ENCODE results near the gene MAGI3.

DNA sequence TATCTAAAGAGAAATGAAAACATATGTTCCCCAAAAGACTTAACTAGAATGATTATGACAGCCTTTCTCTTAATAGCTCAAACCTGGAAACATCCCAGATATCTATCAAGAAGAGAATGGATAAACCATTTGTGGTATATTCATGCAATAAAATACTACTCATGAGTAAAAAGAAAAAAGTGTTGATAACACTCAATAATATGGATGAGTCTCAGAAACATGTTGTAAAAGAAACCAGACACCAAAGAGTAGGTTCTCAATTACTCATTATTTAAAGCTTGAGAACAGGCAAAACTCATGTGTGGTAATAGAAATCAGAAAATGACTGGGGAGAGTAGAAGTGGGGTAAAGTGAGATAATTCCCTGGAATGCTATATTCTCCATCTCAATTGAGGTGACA, 214.8 kb downstream of the MAGI3 start:
- TF ChIP-seq CTCF (IDR thresholded peaks at IDR 0.05; ENCODE audit: low read depth, low read length): no peak
- no peak for TF ChIP-seq POLR2A (IDR thresholded peaks at IDR 0.05; ENCODE audit: extremely low read depth, insufficient read length)
- TF ChIP-seq, protein P1, sequence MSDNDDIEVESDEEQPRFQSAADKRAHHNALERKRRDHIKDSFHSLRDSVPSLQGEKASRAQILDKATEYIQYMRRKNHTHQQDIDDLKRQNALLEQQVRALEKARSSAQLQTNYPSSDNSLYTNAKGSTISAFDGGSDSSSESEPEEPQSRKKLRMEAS (IDR thresholded peaks at IDR 0.05; ENCODE audit: low read depth, low read length): no peak
